HFF-Myc (cell line): Measurements from ENCODE around the gene SLC39A7.

Experiments
- DNase-seq: peaks from one replicate; pipeline ENCODE4 v3.0.0-alpha.2; 2011; ENCODE audit warnings: low read depth; ENCODE audit errors: extremely low read depth
- H3K4me3 ChIP-seq: replicated peaks from 2 replicates; pipeline ENCODE4 v1.5.1; 2011; ENCODE audit warnings: low read depth, mild to moderate bottlenecking, control low read depth, low read length
- TF ChIP-seq, protein P1 (sequence below): IDR thresholded peaks from 2 replicates; pipeline ENCODE4 v1.5.1; 2012; ENCODE audit warnings: mild to moderate bottlenecking, low read depth, low read length, control low read depth; ENCODE audit errors: missing control alignments

Gene SLC39A7, protein sequence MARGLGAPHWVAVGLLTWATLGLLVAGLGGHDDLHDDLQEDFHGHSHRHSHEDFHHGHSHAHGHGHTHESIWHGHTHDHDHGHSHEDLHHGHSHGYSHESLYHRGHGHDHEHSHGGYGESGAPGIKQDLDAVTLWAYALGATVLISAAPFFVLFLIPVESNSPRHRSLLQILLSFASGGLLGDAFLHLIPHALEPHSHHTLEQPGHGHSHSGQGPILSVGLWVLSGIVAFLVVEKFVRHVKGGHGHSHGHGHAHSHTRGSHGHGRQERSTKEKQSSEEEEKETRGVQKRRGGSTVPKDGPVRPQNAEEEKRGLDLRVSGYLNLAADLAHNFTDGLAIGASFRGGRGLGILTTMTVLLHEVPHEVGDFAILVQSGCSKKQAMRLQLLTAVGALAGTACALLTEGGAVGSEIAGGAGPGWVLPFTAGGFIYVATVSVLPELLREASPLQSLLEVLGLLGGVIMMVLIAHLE

DNA sequence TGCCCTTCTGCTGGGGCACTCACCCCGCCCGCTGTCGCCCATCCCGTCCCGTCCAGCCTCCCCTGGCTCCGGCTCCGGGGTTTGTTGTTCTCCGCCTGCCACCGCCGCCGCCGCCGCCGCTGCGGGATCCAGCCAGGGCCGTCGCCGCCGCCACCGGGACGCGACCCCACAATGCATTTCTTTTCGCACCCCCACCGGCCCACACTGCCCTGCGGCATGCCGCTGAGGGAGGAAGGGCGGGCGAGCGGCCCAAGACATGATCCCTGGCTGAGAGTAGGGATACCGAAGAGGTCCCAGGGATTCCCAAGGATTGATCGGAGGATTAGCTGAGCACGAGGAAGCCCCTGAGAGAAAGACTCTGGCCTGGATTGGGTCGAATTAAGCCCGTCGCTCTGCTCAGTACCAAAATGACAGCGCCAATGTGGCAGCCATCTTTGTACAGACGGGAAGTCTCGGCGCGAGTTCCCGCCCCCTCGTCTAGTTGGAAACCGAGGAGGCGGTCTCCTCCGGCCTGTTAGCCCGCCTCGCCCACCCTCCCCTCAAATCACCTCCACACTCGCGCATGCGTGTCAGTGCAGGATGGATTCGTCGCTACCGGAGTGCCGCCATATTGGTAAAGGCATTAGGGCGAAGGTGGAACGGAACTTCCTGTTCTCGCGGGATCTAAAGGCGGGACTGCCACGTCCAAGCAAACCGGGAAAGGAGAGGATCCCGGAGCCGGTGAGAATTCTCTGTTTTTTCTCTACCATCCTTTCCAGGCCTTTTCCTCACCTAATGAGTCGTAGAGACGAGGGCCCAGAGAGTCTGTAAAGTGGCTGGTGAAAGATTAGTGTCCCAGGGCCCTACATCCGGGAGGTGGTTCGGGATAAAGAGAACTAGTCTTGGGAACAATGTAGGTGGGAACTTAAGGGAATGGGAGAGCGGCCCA lies at the start of gene SLC39A7, which contains the start of gene RXRB:
Gene SLC39A7, plus strand, starts transcription at position 649 of the 928 bp plus-strand sequence. CDS start 379 bp downstream, outside the sequence.
Gene RXRB, minus strand, starts transcription at position 447 of the 928 bp plus-strand sequence. Its CDS starts 189 bp downstream, at position 258.
- TF ChIP-seq, protein P1, sequence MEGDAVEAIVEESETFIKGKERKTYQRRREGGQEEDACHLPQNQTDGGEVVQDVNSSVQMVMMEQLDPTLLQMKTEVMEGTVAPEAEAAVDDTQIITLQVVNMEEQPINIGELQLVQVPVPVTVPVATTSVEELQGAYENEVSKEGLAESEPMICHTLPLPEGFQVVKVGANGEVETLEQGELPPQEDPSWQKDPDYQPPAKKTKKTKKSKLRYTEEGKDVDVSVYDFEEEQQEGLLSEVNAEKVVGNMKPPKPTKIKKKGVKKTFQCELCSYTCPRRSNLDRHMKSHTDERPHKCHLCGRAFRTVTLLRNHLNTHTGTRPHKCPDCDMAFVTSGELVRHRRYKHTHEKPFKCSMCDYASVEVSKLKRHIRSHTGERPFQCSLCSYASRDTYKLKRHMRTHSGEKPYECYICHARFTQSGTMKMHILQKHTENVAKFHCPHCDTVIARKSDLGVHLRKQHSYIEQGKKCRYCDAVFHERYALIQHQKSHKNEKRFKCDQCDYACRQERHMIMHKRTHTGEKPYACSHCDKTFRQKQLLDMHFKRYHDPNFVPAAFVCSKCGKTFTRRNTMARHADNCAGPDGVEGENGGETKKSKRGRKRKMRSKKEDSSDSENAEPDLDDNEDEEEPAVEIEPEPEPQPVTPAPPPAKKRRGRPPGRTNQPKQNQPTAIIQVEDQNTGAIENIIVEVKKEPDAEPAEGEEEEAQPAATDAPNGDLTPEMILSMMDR = no peak
- H3K4me3 ChIP-seq = peak within 1 kb of the TSS; percentile 85
- peak; percentile 97 for DNase-seq

- no peak for DNase-seq
- TF ChIP-seq, protein P1 = no peak
- H3K4me3 ChIP-seq = no peak overlapping the region
These were observed 49.6 kb upstream of the SLC39A7 start for GRCh38 chr6:33151050-33151449.

DNA sequence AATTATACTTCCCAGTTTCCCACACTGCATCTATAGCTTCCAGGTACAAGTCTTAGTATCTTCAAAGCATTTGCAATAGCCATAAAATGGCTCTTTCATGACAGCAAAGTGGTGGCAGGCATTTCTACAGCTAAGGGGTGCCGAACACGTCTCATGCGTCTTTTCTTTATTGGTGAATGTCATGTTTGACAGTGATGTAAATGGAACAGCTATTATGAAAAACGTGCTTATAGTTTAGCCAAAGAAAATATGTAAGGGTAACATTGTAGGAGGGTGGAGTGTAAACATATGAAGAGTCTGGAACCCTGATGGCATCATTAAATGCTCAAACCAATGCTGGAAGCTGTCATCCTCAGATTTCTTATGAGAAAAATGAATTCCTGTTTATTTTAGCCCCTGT lies 46.3 kb upstream of the SLC39A7 start:
- H3K4me3 ChIP-seq = no peak overlapping the region
- no peak for DNase-seq
- TF ChIP-seq, protein P1 = no peak

DNA sequence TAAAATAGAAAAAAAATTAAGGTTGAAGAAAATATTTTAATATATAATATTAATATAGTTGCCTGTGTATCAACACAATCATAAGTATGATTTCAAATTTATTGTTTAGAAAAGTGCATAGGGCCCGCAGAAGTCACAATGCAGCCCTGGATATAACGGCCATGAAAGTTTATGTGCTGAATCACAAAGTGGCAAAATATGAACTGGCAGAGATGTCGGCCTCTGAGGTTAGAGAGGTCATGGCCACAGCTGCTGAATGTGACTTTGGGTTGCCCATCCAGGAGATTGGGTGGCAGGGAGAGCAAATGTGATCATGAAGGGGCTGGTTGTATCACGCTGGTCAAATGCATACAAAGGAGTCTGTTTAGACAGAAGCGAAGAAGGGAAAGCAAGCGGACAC lies 44.1 kb upstream of the SLC39A7 start:
- DNase-seq = no peak
- TF ChIP-seq, protein P1 = no peak
- no peak overlapping the region for H3K4me3 ChIP-seq

GRCh38 chr6:33156964-33157363 lies 43.7 kb upstream of the SLC39A7 start:
- TF ChIP-seq, protein P1 = no peak
- H3K4me3 ChIP-seq = no peak overlapping the region
- DNase-seq = no peak

GRCh38 chr6:33160096-33160495 lies 40.6 kb upstream of the SLC39A7 start:
- TF ChIP-seq, protein P1 = no peak
- DNase-seq = no peak
- H3K4me3 ChIP-seq = no peak overlapping the region
